Prostate gland (tissue), 2 donors: Measurements from ENCODE around the gene BAG5.

Source experiments
- POLR2A ChIP-seq: fragments of 450-650 bp; IDR thresholded peaks from one replicate; pipeline ENCODE4 v1.6.1; 2016; ENCODE audit warnings: antibody characterized with exemption, mild to moderate bottlenecking
- TF ChIP-seq, protein P1 (sequence below), 4 experiments: fragments of 200-600 bp in 2 of 4; fragments of 450-650 bp in 2 of 4; sonication (generic) in 2 of 4; IDR thresholded peaks; 1 replicate in 3 of 4; 2 replicates in 1 of 4; pipeline ENCODE4 v1.5.1; 2016 to 2019; ENCODE audit warnings: antibody characterized with exemption in 4 of 4, mild to moderate bottlenecking in 2 of 4, moderate library complexity in 2 of 4

DNA sequence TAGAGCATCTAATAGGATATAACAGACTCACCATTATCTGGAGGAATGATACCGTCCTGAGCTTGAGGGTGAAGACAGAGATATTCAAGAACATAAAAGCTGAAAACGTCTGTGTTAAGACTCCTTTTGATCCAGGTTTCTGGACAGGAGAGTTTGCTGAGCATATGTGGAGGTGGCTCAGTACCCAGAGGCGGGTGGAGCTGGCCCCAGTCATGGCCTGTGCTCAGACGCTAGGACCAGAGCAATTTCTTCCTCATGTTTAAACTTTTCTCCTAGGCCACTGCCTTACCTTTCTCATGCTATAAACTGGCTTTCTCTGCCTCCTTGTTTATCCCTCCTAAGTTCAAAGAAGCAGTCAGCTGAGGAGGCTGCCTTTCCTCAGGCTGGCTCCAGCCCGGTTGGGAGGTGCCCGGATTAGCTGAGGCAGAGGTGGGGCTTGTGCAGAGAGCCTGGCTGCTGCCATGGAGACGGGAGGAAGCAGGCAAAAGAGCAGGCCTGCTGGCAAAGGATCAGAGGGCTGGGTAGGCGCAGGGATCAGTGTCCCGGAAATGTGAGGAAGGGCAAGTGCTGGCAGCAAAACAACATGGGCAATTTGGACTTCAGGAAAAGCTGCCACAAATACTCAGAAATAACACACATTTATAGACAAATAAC lies 14.0 kb upstream of the BAG5 start:
- TF ChIP-seq, protein P1, sequence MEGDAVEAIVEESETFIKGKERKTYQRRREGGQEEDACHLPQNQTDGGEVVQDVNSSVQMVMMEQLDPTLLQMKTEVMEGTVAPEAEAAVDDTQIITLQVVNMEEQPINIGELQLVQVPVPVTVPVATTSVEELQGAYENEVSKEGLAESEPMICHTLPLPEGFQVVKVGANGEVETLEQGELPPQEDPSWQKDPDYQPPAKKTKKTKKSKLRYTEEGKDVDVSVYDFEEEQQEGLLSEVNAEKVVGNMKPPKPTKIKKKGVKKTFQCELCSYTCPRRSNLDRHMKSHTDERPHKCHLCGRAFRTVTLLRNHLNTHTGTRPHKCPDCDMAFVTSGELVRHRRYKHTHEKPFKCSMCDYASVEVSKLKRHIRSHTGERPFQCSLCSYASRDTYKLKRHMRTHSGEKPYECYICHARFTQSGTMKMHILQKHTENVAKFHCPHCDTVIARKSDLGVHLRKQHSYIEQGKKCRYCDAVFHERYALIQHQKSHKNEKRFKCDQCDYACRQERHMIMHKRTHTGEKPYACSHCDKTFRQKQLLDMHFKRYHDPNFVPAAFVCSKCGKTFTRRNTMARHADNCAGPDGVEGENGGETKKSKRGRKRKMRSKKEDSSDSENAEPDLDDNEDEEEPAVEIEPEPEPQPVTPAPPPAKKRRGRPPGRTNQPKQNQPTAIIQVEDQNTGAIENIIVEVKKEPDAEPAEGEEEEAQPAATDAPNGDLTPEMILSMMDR (IDR thresholded peaks at IDR 0.05) = no peak
- TF ChIP-seq POLR2A = no peak
